ENCODE measurements around the gene ARHGEF5. TPM values are rescaled to one million over a fixed set of nuclear protein-coding genes. Genes with fewer than 3 reads are reported as not detected.

Gene ARHGEF5
- total and polyA plus RNA-seq, 2 of the 4 experiments (the other 2 are of a cell fraction), result under 0.01 to 0.19 TPM

DNA sequence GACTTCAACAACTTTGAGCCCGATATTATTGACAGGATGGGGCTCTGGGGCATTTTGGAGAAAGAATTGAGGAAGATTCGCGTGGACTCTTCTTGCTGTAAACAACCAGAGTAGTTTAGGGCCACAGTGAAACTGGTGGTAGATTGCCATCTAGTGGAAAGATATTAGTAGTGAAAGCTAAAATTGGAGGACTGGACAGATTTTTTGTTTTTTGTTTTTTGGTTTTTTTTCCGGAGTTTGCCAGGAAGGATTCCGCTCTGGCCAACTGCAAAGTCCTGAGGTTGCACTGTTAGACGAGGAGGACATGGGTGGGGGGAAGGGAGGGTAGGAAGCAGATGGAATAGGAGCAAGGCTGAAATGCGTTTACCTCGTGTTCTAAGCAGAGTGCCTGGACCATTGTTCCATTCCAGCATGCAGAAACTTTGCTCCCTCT lies 36.6 kb downstream of the ARHGEF5 start:
- DNase-seq, result peak; percentile 39
- Histone ChIP-seq H3K23ac (ENCODE audit: low read depth, low read length) (no peak overlapping the region), H3K14ac (replicated peaks; ENCODE audit: low read depth, low read length) (no peak overlapping the region), H4K91ac (ENCODE audit: insufficient read depth, low read depth, low read length) (no peak overlapping the region), H3K56ac (ENCODE audit: extremely low read depth, insufficient read depth, low read length) (no peak overlapping the region), H4K20me1 (ENCODE audit: insufficient read depth, low read length) (no peaks in the 10 kb centered on the region), H4K8ac (ENCODE audit: low read depth in 2 of 2, low read length in 2 of 2) (no peak overlapping the region), H3K4me3 (ENCODE audit: insufficient read depth, low read depth, low read length) (no peak overlapping the region), H3K18ac (ENCODE audit: low read depth, low read length) (no peak overlapping the region), H3K4me2 (ENCODE audit: low read depth, low read length) (peak overlapping the region; percentile 78), H2BK5ac (ENCODE audit: low read depth, low read length, poor library complexity, severe bottlenecking) (no peak overlapping the region), H2AK5ac (ENCODE audit: low read depth, low read length) (no peak overlapping the region), H2BK15ac (ENCODE audit: low read depth, low read length) (no peak overlapping the region), H2BK20ac (ENCODE audit: low read depth, low read length) (no peak overlapping the region), H4K5ac (ENCODE audit: low read depth, low read length) (no peak overlapping the region), H3K4ac (ENCODE audit: low read depth, low read length) (no peak overlapping the region), H3K9ac (ENCODE audit: low read depth, low read length) (no peak overlapping the region), H2AFZ (replicated peaks; ENCODE audit: low read length, poor library complexity) (no peak overlapping the region), H2BK120ac (ENCODE audit: low read depth, low read length) (no peak overlapping the region), H3K9me3 (ENCODE audit: control insufficient read depth, insufficient read depth, low read length) (no peaks in the 10 kb centered on the region), H3K27me3 (ENCODE audit: control insufficient read depth, insufficient read depth, low read length) (no peaks in the 10 kb centered on the region), H3K27ac (ENCODE audit: insufficient read depth, low read length) (no peak overlapping the region), H3K79me1 (ENCODE audit: low read depth in 1 of 2, low read length in 2 of 2) (no peaks in the 10 kb centered on the region), H3K36me3 (ENCODE audit: control insufficient read depth, insufficient read depth, low read length) (no peaks in the 10 kb centered on the region), H3K4me1 (ENCODE audit: control insufficient read depth, insufficient read depth, low read length) (0 out of 2 replicates have a peak, but pooled peaks cover 1% of the 10 kb centered on the region), H2AK9ac (replicated peaks; ENCODE audit: low read depth, low read length, poor library complexity) (no peak overlapping the region), H3K9me1 (ENCODE audit: insufficient read depth, low read length) (no peaks in the 10 kb centered on the region)
- intact Hi-C loops (cut with micrococcal nuclease) (no loop called here), dilution Hi-C loops (cut with HindIII; ENCODE audit: low sequenced_read_pairs, unreplicated experiment) (no loop called here), in situ Hi-C loops (cut with MboI; ENCODE audit: low sequenced_read_pairs) (loop anchor here (25.0 kb wide), 1 partner anchor 205 kb away; the partner anchor contains the start of genes ARHGEF35 and CTAGE4)
- POLR2A ChIA-PET (ENCODE audit: unreplicated experiment), result interaction anchor here (0.6 kb wide), 1 partner anchor 125 kb away, joined by 3 read pairs; no protein-coding TSS in a partner anchor
- BruUV-seq (replicated peaks), result no TSS peak
- CTCF ChIA-PET, result interaction anchor here (0.8 kb wide), 1 partner anchor 264 kb away, joined by 3 read pairs; no protein-coding TSS in a partner anchor
- TF ChIP-seq SMC3 (IDR thresholded peaks at IDR 0.05; ENCODE audit: low read depth, low read length), result peak; percentile 22; the same call in 1 of the 2 replicates
- TF ChIP-seq, protein P1, sequence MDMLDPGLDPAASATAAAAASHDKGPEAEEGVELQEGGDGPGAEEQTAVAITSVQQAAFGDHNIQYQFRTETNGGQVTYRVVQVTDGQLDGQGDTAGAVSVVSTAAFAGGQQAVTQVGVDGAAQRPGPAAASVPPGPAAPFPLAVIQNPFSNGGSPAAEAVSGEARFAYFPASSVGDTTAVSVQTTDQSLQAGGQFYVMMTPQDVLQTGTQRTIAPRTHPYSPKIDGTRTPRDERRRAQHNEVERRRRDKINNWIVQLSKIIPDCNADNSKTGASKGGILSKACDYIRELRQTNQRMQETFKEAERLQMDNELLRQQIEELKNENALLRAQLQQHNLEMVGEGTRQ (IDR thresholded peaks at IDR 0.05; ENCODE audit: low read depth, low read length), result no peak
- no peak for TF ChIP-seq CEBPB (IDR thresholded peaks at IDR 0.05; ENCODE audit: low read depth, low read length)
- TF ChIP-seq, protein P2, sequence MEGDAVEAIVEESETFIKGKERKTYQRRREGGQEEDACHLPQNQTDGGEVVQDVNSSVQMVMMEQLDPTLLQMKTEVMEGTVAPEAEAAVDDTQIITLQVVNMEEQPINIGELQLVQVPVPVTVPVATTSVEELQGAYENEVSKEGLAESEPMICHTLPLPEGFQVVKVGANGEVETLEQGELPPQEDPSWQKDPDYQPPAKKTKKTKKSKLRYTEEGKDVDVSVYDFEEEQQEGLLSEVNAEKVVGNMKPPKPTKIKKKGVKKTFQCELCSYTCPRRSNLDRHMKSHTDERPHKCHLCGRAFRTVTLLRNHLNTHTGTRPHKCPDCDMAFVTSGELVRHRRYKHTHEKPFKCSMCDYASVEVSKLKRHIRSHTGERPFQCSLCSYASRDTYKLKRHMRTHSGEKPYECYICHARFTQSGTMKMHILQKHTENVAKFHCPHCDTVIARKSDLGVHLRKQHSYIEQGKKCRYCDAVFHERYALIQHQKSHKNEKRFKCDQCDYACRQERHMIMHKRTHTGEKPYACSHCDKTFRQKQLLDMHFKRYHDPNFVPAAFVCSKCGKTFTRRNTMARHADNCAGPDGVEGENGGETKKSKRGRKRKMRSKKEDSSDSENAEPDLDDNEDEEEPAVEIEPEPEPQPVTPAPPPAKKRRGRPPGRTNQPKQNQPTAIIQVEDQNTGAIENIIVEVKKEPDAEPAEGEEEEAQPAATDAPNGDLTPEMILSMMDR (conservative IDR thresholded peaks at IDR 0.05; ENCODE audit: low read depth, low read length), result peak; percentile 57
- TF ChIP-seq RAD21 (IDR thresholded peaks at IDR 0.05; ENCODE audit: low read length), result peak; percentile 48; the same call in 1 of the 2 replicates
- 10% methylated on average over 2 of the region's 8 CpGs; no CpG with 5 or more reads in 1 of the 2 experiments for WGBS, 2 experiments (ENCODE audit: extremely low coverage in 2 of 2, insufficient read length in 1 of 2)
- peak; percentile 81 for ATAC-seq (ENCODE audit: low read depth)

Data from IMR-90 (cell line).